ENCODE results near the gene MOCOS.
"Not testable (repeated sequence)": the region's sequence is repeated elsewhere in the genome, so short reads cannot be mapped to it uniquely, and the experiment has no call there.

MOCOS gene

GRCh38 chr18:36203360-36203895, 16.1 kb downstream of the MOCOS start:
- DNase-seq = no peak

GRCh38 chr18:36205166-36205565, 17.9 kb downstream of the MOCOS start:
- DNase-seq = no peak

GRCh38 chr18:36207303-36207702, 20.0 kb downstream of the MOCOS start:
- DNase-seq = no peak

DNA sequence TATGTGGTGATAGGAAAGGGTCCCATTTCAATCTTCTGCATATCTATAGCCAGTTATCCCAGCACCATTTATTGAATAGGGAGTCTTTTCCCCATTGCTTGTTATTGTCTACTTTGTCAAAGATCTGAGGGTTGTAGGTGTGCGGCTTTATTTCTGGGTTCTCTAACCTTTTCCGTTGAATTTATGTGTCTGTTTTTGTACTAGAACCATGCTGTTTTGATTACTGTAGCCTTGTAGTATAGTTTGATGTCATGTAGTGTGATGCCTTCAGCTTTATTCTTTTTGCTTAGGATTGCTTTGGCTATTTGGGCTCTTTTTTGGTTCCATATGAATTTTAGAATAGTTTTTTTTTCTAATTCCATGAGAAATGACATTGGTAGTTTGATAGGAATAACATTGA, 20.7 kb downstream of the MOCOS start:
- DNase-seq = not testable (repeated sequence)

- no peak for DNase-seq
Measured at GRCh38 chr18:36211612-36212065, 24.3 kb downstream of the MOCOS start.

GRCh38 chr18:36212301-36213171, 25.2 kb downstream of the MOCOS start:
- DNase-seq = no peak

GRCh38 chr18:36214811-36215210, 27.5 kb downstream of the MOCOS start:
- DNase-seq = no peak

- DNase-seq = no peak
Measured at GRCh38 chr18:36215577-36215976, 28.3 kb downstream of the MOCOS start.

DNA sequence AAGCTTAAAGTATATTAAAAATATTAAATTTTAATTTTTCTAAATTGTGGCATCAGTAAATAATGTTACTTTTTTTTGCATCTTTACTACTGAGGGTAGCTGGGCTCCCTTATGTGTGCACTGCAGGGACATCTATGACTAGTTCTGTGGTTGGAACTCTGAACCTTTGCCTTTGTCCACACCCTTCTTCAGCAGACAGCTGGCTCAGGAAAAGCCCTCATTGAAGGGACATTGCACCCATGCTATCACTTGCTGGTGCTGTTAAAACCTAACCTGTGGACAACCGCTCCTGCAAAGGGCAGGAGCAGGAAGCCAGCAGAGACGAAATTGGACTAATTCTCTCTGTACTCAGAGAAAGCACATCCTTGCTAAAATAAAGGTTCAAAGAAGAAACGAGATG, 30.1 kb downstream of the MOCOS start:
- DNase-seq = no peak

- no peak for DNase-seq
Measured at GRCh38 chr18:36229188-36229587, 41.9 kb downstream of the MOCOS start.

- not testable (repeated sequence) for DNase-seq
Measured at GRCh38 chr18:36240510-36240909, 53.2 kb downstream of the MOCOS start.

- no peak for DNase-seq
Measured at GRCh38 chr18:36241831-36242230, 54.5 kb downstream of the MOCOS start.

GRCh38 chr18:36247036-36247435, 59.7 kb downstream of the MOCOS start:
- DNase-seq = no peak

DNA sequence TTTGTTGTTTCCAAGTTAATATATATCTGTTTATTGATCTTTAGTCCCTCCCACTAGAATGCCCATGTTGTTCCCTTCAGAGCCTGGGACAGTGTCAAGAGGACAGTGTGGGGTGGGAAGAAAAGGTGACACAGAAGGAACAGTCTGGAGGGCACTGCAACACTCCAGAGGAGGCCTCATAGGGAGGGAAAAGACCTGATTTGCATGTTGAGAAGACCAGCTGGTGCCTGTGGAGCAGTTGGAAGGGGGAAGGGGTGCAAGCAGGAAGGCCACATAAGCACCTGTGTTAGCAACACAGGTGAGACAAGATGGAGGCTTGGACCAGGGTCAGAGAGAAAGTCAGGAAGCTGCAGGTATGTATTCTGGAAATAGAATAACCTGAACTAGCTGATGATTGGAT, 62.1 kb downstream of the MOCOS start:
- no peak for DNase-seq

DNA sequence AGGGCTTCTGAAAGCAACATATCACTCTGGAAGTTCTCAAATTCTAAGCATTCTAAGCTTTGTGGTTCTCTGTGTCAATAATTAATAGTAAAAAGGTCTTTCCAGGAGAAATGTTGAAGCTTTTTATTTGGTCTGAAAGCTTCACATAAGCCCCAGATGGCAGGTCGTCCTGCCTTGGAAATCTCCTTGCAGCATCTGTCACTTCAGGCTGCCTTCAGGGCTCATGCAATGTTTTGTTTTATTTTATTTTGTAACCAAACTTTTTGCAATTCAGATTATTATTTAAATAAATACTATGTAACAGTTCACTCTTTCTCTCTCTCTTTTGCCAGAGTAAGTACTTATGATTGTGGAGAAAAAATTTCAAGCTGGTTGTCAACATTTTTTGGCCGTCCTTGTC, 63.5 kb downstream of the MOCOS start:
- no peak for DNase-seq

DNA sequence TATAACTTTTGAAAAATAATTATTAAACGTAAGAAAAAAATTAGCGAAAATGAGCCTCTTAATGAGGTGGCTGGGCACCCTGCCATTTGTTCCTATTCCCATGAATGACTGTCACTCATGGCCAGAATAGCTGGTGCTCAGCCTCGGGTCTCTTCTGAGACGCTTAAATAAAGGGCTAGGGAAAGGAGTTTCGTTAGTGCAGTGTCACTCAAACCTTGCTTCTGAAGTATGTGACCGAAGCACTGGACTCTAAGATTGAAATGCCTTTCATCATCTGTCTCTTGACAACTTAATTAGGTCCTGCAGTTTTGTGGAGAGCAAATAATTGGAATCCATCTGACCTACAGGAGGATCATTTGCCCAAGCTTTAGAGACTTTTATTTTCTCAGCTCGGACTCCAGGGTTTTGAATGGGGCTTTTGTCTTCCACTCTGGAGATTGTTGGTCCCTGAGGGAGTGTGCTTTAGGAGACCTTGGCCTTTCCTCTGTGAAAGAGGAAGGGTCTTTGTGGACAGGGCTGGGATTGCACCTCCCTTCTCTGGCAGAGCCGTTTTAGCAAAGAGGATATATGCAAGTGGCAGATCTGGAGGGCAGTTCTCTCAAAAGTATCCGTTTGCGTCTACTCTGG, 67.9 kb downstream of the MOCOS start:
- DNase-seq = no peak

- DNase-seq = no peak
Measured at GRCh38 chr18:36256094-36256493, 68.8 kb downstream of the MOCOS start.

- no peak for DNase-seq
Measured at GRCh38 chr18:36262971-36263370, 75.7 kb downstream of the MOCOS start.

GRCh38 chr18:36264283-36264682, 77.0 kb downstream of the MOCOS start:
- no peak for DNase-seq

DNA sequence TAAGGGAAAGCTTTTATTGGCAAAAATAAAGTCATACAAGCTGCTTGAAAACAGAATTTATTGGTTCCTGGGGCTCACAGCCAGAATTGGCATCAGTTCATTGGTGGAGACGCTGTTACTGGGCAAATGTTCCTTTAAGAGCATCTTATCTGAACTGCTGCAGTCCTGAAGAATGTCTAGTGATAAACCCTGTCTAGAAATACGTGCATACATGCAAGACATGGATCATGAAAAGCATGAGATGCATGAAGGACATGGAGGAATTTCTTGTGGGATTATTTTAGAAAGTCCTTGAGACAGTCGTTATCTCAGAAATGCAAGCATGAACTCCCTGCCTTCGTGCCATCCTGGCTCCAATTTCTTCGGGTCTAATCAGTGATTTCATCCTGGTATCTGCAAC, 77.7 kb downstream of the MOCOS start:
- DNase-seq = no peak

DNA sequence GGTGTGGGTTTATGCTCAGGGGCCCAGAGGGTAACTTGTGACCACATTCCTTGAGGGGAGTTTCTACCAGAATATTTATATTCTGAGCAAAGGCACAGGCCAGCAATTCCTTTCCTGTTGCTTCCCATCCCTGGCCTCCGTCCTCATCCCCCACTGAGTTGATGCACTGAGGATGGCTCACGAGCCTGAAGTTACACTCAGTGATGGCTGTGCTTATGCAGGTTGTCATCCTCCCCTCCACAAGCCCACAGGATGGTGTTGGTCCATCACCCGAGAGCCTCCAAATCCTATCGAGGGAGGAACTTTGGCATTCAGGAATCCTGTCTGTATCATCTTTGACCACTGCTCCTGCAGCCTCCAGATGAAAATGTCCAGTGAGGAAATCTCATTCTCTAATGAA, 81.9 kb downstream of the MOCOS start:
- DNase-seq = no peak

- DNase-seq = no peak
Measured at GRCh38 chr18:36271153-36271552, 83.9 kb downstream of the MOCOS start.

DNA sequence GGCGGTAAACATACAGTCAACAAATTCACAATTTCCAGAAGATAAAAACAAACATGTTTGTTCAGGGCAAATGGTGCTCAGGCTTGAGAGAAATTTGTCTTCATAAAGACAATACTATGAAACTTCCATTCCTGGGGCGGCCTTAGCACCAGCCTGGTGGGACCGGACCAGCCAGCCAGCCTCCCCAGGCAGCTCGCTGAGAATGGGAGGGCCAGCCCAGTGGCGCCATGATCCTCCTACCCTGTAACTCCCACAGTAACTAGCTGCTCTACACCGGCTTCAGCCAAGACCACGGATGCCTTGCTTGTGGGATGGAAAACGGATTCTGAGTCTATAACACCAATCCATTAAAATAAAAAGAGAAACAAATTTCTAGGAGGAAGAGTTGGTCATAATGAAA, 86.0 kb downstream of the MOCOS start:
- no peak for DNase-seq

GRCh38 chr18:36274083-36274715, 86.9 kb downstream of the MOCOS start:
- DNase-seq = no peak
